PC-3 (cell line): Measurements from ENCODE around the gene CAB39L. TPM values are rescaled to one million over a fixed set of nuclear protein-coding genes. Genes with fewer than 3 reads are reported as not detected.

ENCODE experiments used
- ATAC-seq: fragments of 200-7000 bp; cut with Tn5 transposase; 2 replicates; pipeline ENCODE4 v1.9.1; 2020; ENCODE audit warnings: mild to moderate bottlenecking, moderate library complexity
- BruUV-seq: library from RNA; stranded (reverse); fragments of 400-500 nt; replicated peaks from 2 replicates; lab custom pipeline; 2021; lab: Mats Ljungman, UMichigan
- CTCF ChIA-PET: fragments of 300-600 bp; sonication (Branson Sonifier 250); formaldehyde crosslinking; loops from one replicate; lab custom pipeline; 2022; ENCODE audit warnings: antibody characterized with exemption; lab: Charles Lee
- POLR2A ChIA-PET: fragments of 300-600 bp; sonication (Branson Sonifier 250); formaldehyde crosslinking; loops from one replicate; lab custom pipeline; 2022; ENCODE audit warnings: antibody characterized with exemption; ENCODE audit not compliant: unreplicated experiment; lab: Charles Lee
- DNase-seq: peaks from one replicate; pipeline ENCODE4 v3.0.0-alpha.2; 2015
- H2AFZ ChIP-seq: fragments of 300-600 bp; sonication (generic); 2 replicates; pipeline ENCODE4 v1.6.0; 2016; ENCODE audit warnings: antibody characterized with exemption, low read length
- H3F3A ChIP-seq: fragments of 300-600 bp; sonication (generic); one replicate; pipeline ENCODE4 v1.6.0; 2017; ENCODE audit warnings: antibody characterized with exemption, low read length, control low read depth, mild to moderate bottlenecking; ENCODE audit not compliant: unreplicated experiment
- H3K27ac ChIP-seq: fragments of 300-600 bp; sonication (generic); 2 replicates; pipeline ENCODE4 v1.5.1; 2016; ENCODE audit warnings: mild to moderate bottlenecking, low read length
- H3K27me3 ChIP-seq: fragments of 300-600 bp; sonication (generic); 2 replicates; pipeline ENCODE4 v1.6.1; 2016; ENCODE audit warnings: low read length, mixed read lengths
- H3K36me3 ChIP-seq: fragments of 300-600 bp; sonication (generic); 2 replicates; pipeline ENCODE4 v1.6.1; 2016; ENCODE audit warnings: low read depth, mixed run types, low read length, mixed read lengths
- H3K4me1 ChIP-seq: fragments of 300-600 bp; sonication (generic); 2 replicates; pipeline ENCODE4 v1.5.1; 2016; ENCODE audit warnings: low read length; ENCODE audit not compliant: insufficient read depth
- H3K4me2 ChIP-seq: fragments of 300-600 bp; sonication (generic); 2 replicates; pipeline ENCODE4 v1.6.0; 2016; ENCODE audit warnings: low read length
- H3K4me3 ChIP-seq: fragments of 300-600 bp; sonication (generic); 2 replicates; pipeline ENCODE4 v1.5.1; 2016; ENCODE audit warnings: mild to moderate bottlenecking, low read length, mixed read lengths
- H3K79me2 ChIP-seq: fragments of 300-600 bp; sonication (generic); 2 replicates; pipeline ENCODE4 v1.6.1; 2017; ENCODE audit warnings: low read length, mixed read lengths
- H3K9ac ChIP-seq: fragments of 300-600 bp; sonication (generic); 2 replicates; pipeline ENCODE4 v1.6.0; 2016; ENCODE audit warnings: mild to moderate bottlenecking, low read length
- H3K9me2 ChIP-seq: fragments of 300-600 bp; sonication (generic); replicated peaks from 2 replicates; pipeline ENCODE4 v1.6.1; 2016; ENCODE audit warnings: mixed run types, low read length, mixed read lengths
- H3K9me3 ChIP-seq: fragments of 300-600 bp; sonication (generic); 2 replicates; pipeline ENCODE4 v1.6.1; 2016; ENCODE audit warnings: low read length, mixed read lengths
- H4K20me1 ChIP-seq: fragments of 300-600 bp; sonication (generic); 2 replicates; pipeline ENCODE4 v1.6.1; 2016; ENCODE audit warnings: low read length, mixed read lengths
- EZH2 ChIP-seq: fragments of 300-600 bp; sonication (generic); IDR thresholded peaks from one replicate; pipeline ENCODE4 v1.6.1; 2017; ENCODE audit warnings: antibody characterized with exemption, mild to moderate bottlenecking, low read length; ENCODE audit not compliant: unreplicated experiment
- EZH2phosphoT487 ChIP-seq: fragments of 300-600 bp; sonication (generic); IDR thresholded peaks from 2 replicates; pipeline ENCODE4 v1.6.1; 2018; ENCODE audit warnings: mild to moderate bottlenecking, antibody characterized with exemption, low read length, borderline replicate concordance
- intact Hi-C: fragments of 100-400 bp; cut with micrococcal nuclease; formaldehyde crosslinking; loops from 2 replicates; pipeline ENCODE4 v1.9.0; 2023
- total RNA-seq: library from RNA; depleted of rRNA; stranded (reverse); fragments of >200 nt; gene quantifications from 2 replicates; pipeline ENCODE4 v1.2.3, GENCODE V29; 2014
- TF ChIP-seq, protein P1 (sequence below): fragments of 300-600 bp; sonication (generic); conservative IDR thresholded peaks from 2 replicates; pipeline ENCODE4 v1.5.1; 2017; ENCODE audit warnings: antibody characterized with exemption, low read depth, mild to moderate bottlenecking, low read length

CAB39L gene
- total RNA-seq, 1 experiment from 2014 or later = 1.8 TPM

DNA sequence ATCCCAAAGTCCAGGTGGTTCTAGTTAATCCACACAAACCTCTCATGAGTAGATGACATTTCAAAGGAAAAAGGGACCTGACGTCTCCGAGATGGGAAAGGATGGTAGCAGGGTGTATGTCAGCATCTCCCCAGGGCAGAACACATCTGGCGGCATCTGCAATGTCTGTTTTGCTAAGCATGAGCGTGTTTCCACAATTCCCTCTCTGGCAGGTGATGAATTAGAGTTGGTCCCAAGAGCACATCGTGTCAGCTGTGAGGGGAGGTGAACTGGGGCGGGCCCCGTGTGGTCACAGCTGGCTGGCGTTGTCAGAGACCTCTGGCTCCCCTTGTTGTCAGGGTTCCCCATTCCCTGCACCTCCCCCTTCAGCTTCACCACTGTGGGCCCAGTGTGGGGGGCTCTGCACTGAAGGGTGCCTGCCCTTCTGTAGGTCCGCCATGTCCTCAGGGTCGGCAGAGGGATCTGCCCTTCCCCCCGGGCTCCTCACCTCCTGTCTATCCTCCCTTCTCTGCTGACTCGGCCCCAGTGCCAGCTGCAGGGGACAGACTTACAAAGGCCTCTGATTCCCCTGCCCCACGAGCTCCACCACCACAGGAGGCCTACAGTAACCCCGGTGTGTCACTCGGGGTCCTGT is 138.0 kb downstream of the CAB39L start:
- ChIA-PET POLR2A (no interaction called here), CTCF (no interaction called here)
- Histone ChIP-seq H3K4me3 (no peak overlapping the region), H3K79me2 (no peaks in the 10 kb centered on the region), H4K20me1 (no peaks in the 10 kb centered on the region), H3K27me3 (no peaks in the 10 kb centered on the region), H3K4me1 (peaks cover 6% of the 10 kb centered on the region; the same call in 1 of the 2 replicates), H3K4me2 (no peak overlapping the region), H3K9ac (no peak overlapping the region), H3K27ac (no peak overlapping the region), H3F3A (no peaks in the 10 kb centered on the region), H3K9me3 (no peaks in the 10 kb centered on the region), H3K9me2 (no peaks in the 10 kb centered on the region), H2AFZ (no peak overlapping the region), H3K36me3 (no peaks in the 10 kb centered on the region)
- no TSS peak for BruUV-seq
- no peak for ATAC-seq
- DNase-seq = no peak
- TF ChIP-seq, protein P1, sequence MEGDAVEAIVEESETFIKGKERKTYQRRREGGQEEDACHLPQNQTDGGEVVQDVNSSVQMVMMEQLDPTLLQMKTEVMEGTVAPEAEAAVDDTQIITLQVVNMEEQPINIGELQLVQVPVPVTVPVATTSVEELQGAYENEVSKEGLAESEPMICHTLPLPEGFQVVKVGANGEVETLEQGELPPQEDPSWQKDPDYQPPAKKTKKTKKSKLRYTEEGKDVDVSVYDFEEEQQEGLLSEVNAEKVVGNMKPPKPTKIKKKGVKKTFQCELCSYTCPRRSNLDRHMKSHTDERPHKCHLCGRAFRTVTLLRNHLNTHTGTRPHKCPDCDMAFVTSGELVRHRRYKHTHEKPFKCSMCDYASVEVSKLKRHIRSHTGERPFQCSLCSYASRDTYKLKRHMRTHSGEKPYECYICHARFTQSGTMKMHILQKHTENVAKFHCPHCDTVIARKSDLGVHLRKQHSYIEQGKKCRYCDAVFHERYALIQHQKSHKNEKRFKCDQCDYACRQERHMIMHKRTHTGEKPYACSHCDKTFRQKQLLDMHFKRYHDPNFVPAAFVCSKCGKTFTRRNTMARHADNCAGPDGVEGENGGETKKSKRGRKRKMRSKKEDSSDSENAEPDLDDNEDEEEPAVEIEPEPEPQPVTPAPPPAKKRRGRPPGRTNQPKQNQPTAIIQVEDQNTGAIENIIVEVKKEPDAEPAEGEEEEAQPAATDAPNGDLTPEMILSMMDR = no peak
- TF ChIP-seq EZH2 = no peak
- no peak for TF ChIP-seq EZH2phosphoT487
- intact Hi-C loops = no loop called here

DNA sequence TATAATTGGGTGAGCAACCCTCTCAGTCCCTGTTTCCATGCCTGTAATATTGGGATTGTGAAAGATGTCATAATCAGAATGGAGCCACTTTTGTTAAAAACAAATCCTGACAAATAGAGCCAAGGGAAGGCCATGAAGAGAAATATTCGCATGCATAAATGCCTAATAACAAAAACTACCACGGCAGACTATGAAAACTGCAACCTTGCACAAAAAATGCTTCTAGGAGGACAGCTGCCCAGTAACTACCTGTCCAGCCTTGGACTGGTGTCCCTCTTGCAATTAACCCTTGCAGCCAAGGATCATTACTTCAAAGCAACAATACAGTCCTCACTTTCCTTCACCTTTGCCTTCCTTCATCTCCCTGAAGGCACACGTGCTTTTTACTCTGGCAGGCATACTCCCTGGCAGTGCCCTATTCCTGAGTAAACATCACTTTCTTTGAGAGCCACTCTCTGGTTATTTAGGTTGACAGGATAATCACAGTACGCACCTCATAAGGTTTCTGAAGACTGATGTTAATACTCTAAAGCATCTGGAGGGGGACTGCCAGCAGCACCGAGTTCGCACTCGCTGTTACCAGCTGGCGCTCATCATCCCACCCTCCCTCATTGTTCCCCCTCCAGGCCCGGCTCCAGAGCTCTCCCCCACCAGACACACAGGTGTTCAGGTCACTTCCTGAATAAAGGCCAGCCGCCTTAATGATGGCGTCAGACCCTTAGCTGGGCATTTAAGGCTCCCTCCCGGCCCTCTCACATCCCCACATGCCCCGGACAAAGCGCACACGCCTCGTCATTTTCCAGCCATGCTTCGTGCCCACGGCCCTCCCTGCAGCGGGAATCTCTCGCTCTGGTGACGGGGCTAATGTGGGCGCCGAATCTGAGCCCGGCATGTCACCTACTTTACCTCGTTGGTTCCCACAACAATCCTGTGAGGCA is 138.8 kb downstream of the CAB39L start:
- POLR2A ChIA-PET = no interaction called here
- no peaks in the 10 kb centered on the region for H3K36me3 ChIP-seq
- no peaks in the 10 kb centered on the region for H3K9me3 ChIP-seq
- CTCF ChIA-PET = no interaction called here
- DNase-seq = no peak
- no TSS peak for BruUV-seq
- H3K9me2 ChIP-seq = no peaks in the 10 kb centered on the region
- TF ChIP-seq, protein P1 = no peak
- TF ChIP-seq EZH2phosphoT487 (no peak), EZH2 (no peak)
- no peak overlapping the region for H3K9ac ChIP-seq
- no peaks in the 10 kb centered on the region for H4K20me1 ChIP-seq
- no peak overlapping the region for H2AFZ ChIP-seq
- no peak overlapping the region for H3K4me2 ChIP-seq
- no peak for ATAC-seq
- no peak overlapping the region for H3K27ac ChIP-seq
- H3K4me3 ChIP-seq = no peak overlapping the region
- no peaks in the 10 kb centered on the region for H3K79me2 ChIP-seq
- peaks cover 6% of the 10 kb centered on the region; the same call in 1 of the 2 replicates for H3K4me1 ChIP-seq
- intact Hi-C loops = no loop called here
- H3K27me3 ChIP-seq = no peaks in the 10 kb centered on the region
- no peaks in the 10 kb centered on the region for H3F3A ChIP-seq
